CD14-positive monocyte (primary cell): Measurements from ENCODE around the gene TRPV5. TPM values are rescaled to one million over a fixed set of nuclear protein-coding genes. Genes with fewer than 3 reads are reported as not detected.

Experiments
- DNase-seq, 3 donors: peaks; one replicate each; pipeline ENCODE4 v3.0.0-alpha.2; 2011 to 2022
- H2AFZ ChIP-seq: 2 replicates; pipeline ENCODE4 v1.6.0; 2012; ENCODE audit warnings: mild to moderate bottlenecking, low read depth, low read length, inconsistent platforms; ENCODE audit not compliant: insufficient read depth, poor library complexity, severe bottlenecking
- H3K27ac ChIP-seq, 2 donors: 1 replicate in 1 of 2; 2 replicates in 1 of 2; pipeline ENCODE4 v1.5.1; 2012 to 2013; ENCODE audit warnings: low read length in 2 of 2, control low read depth in 1 of 2, inconsistent platforms in 1 of 2, low read depth in 1 of 2, mild to moderate bottlenecking in 1 of 2
- H3K27me3 ChIP-seq, 2 donors: one replicate each; pipeline versions ENCODE4 v1.6.0 to v1.6.1; 2011 to 2013; ENCODE audit warnings: low read length in 2 of 2; ENCODE audit not compliant: control insufficient read depth in 2 of 2, insufficient read depth in 2 of 2
- H3K36me3 ChIP-seq, 2 donors: replicated peaks in 1 of 2; 1 replicate in 1 of 2; 2 replicates in 1 of 2; pipeline versions ENCODE4 v1.5.1 to v1.6.1; 2012 to 2013; ENCODE audit warnings: low read length in 2 of 2, control low read depth in 1 of 2, inconsistent platforms in 1 of 2, mild to moderate bottlenecking in 1 of 2; ENCODE audit not compliant: insufficient read depth in 2 of 2, control insufficient read depth in 1 of 2
- H3K4me1 ChIP-seq, 2 donors: 1 replicate in 1 of 2; 2 replicates in 1 of 2; pipeline versions ENCODE4 v1.5.1 to v1.6.1; 2012 to 2013; ENCODE audit warnings: low read length in 2 of 2, control low read depth in 1 of 2, inconsistent platforms in 1 of 2, mild to moderate bottlenecking in 1 of 2, moderate library complexity in 1 of 2; ENCODE audit not compliant: insufficient read depth in 2 of 2, control insufficient read depth in 1 of 2
- H3K4me2 ChIP-seq: replicated peaks from 2 replicates; pipeline ENCODE3; 2012; ENCODE audit warnings: low read length, moderate library complexity, mild to moderate bottlenecking; ENCODE audit not compliant: poor library complexity, severe bottlenecking; ENCODE audit errors: extremely low read depth
- H3K4me3 ChIP-seq, 3 experiments: fragments of 200-600 bp in 1 of 3; sonication (generic) in 1 of 3; replicated peaks in 1 of 3; 1 replicate in 2 of 3; 2 replicates in 1 of 3; pipeline ENCODE4 v1.5.1; 2011 to 2013; ENCODE audit warnings: low read length in 3 of 3, mild to moderate bottlenecking in 3 of 3, control low read depth in 2 of 3, low read depth in 2 of 3, inconsistent platforms in 1 of 3, moderate library complexity in 1 of 3
- H3K79me2 ChIP-seq: 2 replicates; pipeline ENCODE4 v1.6.0; 2012; ENCODE audit warnings: mild to moderate bottlenecking, control low read depth, inconsistent platforms, low read length, moderate library complexity; ENCODE audit not compliant: insufficient read depth
- H3K9ac ChIP-seq: 2 replicates; pipeline ENCODE4 v1.6.0; 2017; ENCODE audit warnings: low read length, mild to moderate bottlenecking; ENCODE audit not compliant: insufficient read depth, poor library complexity, severe bottlenecking
- H3K9me3 ChIP-seq, 2 donors: replicated peaks in 1 of 2; 1 replicate in 1 of 2; 2 replicates in 1 of 2; pipeline versions ENCODE4 v1.5.1 to v1.6.1; 2012 to 2013; ENCODE audit warnings: low read length in 2 of 2, control low read depth in 1 of 2; ENCODE audit not compliant: control insufficient read depth in 1 of 2, insufficient read depth in 1 of 2
- H4K20me1 ChIP-seq: 2 replicates; pipeline ENCODE4 v1.6.0; 2012; ENCODE audit warnings: mild to moderate bottlenecking, low read length, control low read depth, moderate library complexity; ENCODE audit not compliant: insufficient read depth
- H3K27ac Mint-ChIP-seq, 7 donors: one replicate each; pipeline ENCODE4 v1.8.0; 2020; ENCODE audit warnings: mild to moderate bottlenecking in 7 of 7, mixed read lengths in 7 of 7, moderate library complexity in 6 of 7, inconsistent platforms in 2 of 7
- H3K27me3 Mint-ChIP-seq, 3 donors: one replicate each; pipeline ENCODE4 v1.8.0; 2021 to 2022; ENCODE audit warnings: low read depth in 3 of 3, mild to moderate bottlenecking in 3 of 3, mixed read lengths in 3 of 3, moderate library complexity in 3 of 3, inconsistent platforms in 1 of 3
- H3K36me3 Mint-ChIP-seq, 2 donors: one replicate each; pipeline ENCODE4 v1.8.0; 2020; ENCODE audit warnings: mixed read lengths in 2 of 2, inconsistent platforms in 1 of 2, mild to moderate bottlenecking in 1 of 2
- H3K4me1 Mint-ChIP-seq: one replicate; pipeline ENCODE4 v1.8.0; 2020; ENCODE audit warnings: mild to moderate bottlenecking, mixed read lengths
- H3K4me3 Mint-ChIP-seq, 2 donors: one replicate each; pipeline ENCODE4 v1.8.0; 2020; ENCODE audit warnings: mild to moderate bottlenecking in 2 of 2, mixed read lengths in 2 of 2, moderate library complexity in 1 of 2
- H3K9me3 Mint-ChIP-seq, 7 donors: one replicate each; pipeline ENCODE4 v1.8.0; 2020 to 2022; ENCODE audit warnings: mixed read lengths in 7 of 7, mild to moderate bottlenecking in 6 of 7, moderate library complexity in 6 of 7, inconsistent platforms in 2 of 7
- CTCF ChIP-seq: fragments of 200-600 bp; IDR thresholded peaks from one replicate; pipeline ENCODE4 v1.8.0; 2022; ENCODE audit warnings: antibody characterized with exemption, mild to moderate bottlenecking
- WGBS: methylation state at CpG from one replicate; pipeline ENCODE4 v1.1.5; 2013; ENCODE audit warnings: missing lambda C conversion rate; ENCODE audit not compliant: insufficient coverage; 5-methylcytosine and 5-hydroxymethylcytosine counted together
- intact Hi-C, 2 donors: fragments of 100-400 bp; cut with micrococcal nuclease; formaldehyde crosslinking; loops; one replicate each; pipeline versions ENCODE4 v1.15.0 to v1.15.1; 2023
- polyA plus RNA-seq, 3 donors: library from polyadenylated mRNA; depleted of rRNA in 1 of 3; unstranded in 2 of 3; stranded (reverse) in 1 of 3; fragments of 300-500 nt in 2 of 3; fragments of >200 nt in 1 of 3; fragmentation: Illumina TruSeq in 2 of 3; gene quantifications; 1 replicate in 2 of 3; 2 replicates in 1 of 3; pipeline ENCODE4 v1.2.3, GENCODE V29; 2012 to 2021

Gene TRPV5
- polyA plus RNA-seq, 3 donors, result not detected

GRCh38 chr7:142935941-142936565 is 2.5 kb upstream of the TRPV5 start:
- Mint-ChIP-seq H3K36me3 (no peaks in the 10 kb centered on the region), H3K4me3 (no peak overlapping the region), H3K9me3 (peaks cover 0 to 3% (median 0%) of the 10 kb centered on the region in 7 donors), H3K27ac (peak overlapping the region in 1 of 7 donors; percentile 24), H3K4me1 (no peaks in the 10 kb centered on the region), H3K27me3 (peaks cover 3 to 13% (median 4%) of the 10 kb centered on the region in 3 donors)
- H3K27ac ChIP-seq, result no peak overlapping the region
- WGBS, result 94% methylated on average over 8 of the region's 12 CpGs
- no peak overlapping the region for H3K4me3 ChIP-seq
- H3K4me1 ChIP-seq, result no peaks in the 10 kb centered on the region
- no peak for TF ChIP-seq CTCF
- no peak overlapping the region for H2AFZ ChIP-seq
- no peaks in the 10 kb centered on the region for H4K20me1 ChIP-seq
- H3K79me2 ChIP-seq, result no peaks in the 10 kb centered on the region
- H3K9ac ChIP-seq, result no peak overlapping the region
- H3K4me2 ChIP-seq, result no peak overlapping the region
- H3K9me3 ChIP-seq, result no peaks in the 10 kb centered on the region
- H3K36me3 ChIP-seq, result no peaks in the 10 kb centered on the region
- no peak for DNase-seq
- H3K27me3 ChIP-seq, result no peaks in the 10 kb centered on the region
- intact Hi-C loops, result no loop called here

GRCh38 chr7:142934056-142934455 is 510 bp upstream of the TRPV5 start:
- no peaks in the 10 kb centered on the region for H3K36me3 Mint-ChIP-seq
- Histone ChIP-seq H3K79me2 (no peaks in the 10 kb centered on the region), H3K4me2 (no peak overlapping the region), H3K4me3 (no peak overlapping the region), H3K27me3 (no peaks in the 10 kb centered on the region), H3K27ac (no peak overlapping the region), H3K9me3 (peaks cover 7 to 10% of the 10 kb centered on the region in 2 donors), H3K9ac (no peak overlapping the region), H2AFZ (no peak overlapping the region), H3K36me3 (no peaks in the 10 kb centered on the region), H4K20me1 (no peaks in the 10 kb centered on the region), H3K4me1 (no peaks in the 10 kb centered on the region)
- peaks cover 6 to 22% (median 12%) of the 10 kb centered on the region in 7 donors for H3K9me3 Mint-ChIP-seq
- no peaks in the 10 kb centered on the region for H3K4me1 Mint-ChIP-seq
- peaks cover 3 to 9% (median 3%) of the 10 kb centered on the region in 3 donors for H3K27me3 Mint-ChIP-seq
- WGBS, result 100% methylated on average over 3 of the region's 12 CpGs
- H3K4me3 Mint-ChIP-seq, result no peak overlapping the region
- no peak for DNase-seq
- intact Hi-C loops, result no loop called here
- no peak for TF ChIP-seq CTCF
- no peak overlapping the region for H3K27ac Mint-ChIP-seq
